Gastrocnemius medialis (tissue), 4 donors: Measurements from ENCODE around the gene NUSAP1.

Experiments used
- CTCF ChIP-seq, 5 experiments: fragments of 450-650 bp in 3 of 5; fragments of 200-600 bp in 2 of 5; sonication (generic) in 2 of 5; IDR thresholded peaks in 4 of 5; conservative IDR thresholded peaks in 1 of 5; 1 replicate in 4 of 5; 2 replicates in 1 of 5; pipeline ENCODE4 v1.5.1; 2016 to 2019; ENCODE audit warnings: antibody characterized with exemption in 5 of 5, mild to moderate bottlenecking in 3 of 5, moderate library complexity in 3 of 5
- POLR2A ChIP-seq, 2 donors: fragments of 450-650 bp; IDR thresholded peaks; one replicate each; pipeline ENCODE4 v1.6.1; 2017; ENCODE audit warnings: antibody characterized with exemption in 2 of 2, mild to moderate bottlenecking in 2 of 2, moderate library complexity in 2 of 2

- TF ChIP-seq CTCF (IDR thresholded peaks at IDR 0.05 in 4 of 5, conservative IDR thresholded peaks at IDR 0.05 in 1 of 5) (no peak), POLR2A (IDR thresholded peaks at IDR 0.05) (no peak)
Observed at GRCh38 chr15:41411441-41411840, 78.8 kb downstream of the NUSAP1 start.
